H9 (cell line): ENCODE results near the gene DIAPH3. TPM values are rescaled to one million over a fixed set of nuclear protein-coding genes. Genes with fewer than 3 reads are reported as not detected.

ENCODE experiments used
- DNase-seq: peaks from one replicate; pipeline ENCODE4 v3.0.0-alpha.2; 2017
- H2AFZ ChIP-seq: one replicate; pipeline ENCODE4 v1.6.1; 2013; ENCODE audit warnings: mild to moderate bottlenecking, low read length, control low read depth, moderate library complexity
- H2AK5ac ChIP-seq: 2 replicates; pipeline ENCODE4 v1.6.1; 2013; ENCODE audit warnings: low read length, control low read depth, mixed read lengths; ENCODE audit not compliant: insufficient read length
- H2BK120ac ChIP-seq: one replicate; pipeline ENCODE4 v1.6.1; 2013; ENCODE audit warnings: low read depth, mild to moderate bottlenecking, low read length, control low read depth, inconsistent platforms; ENCODE audit not compliant: poor library complexity, severe bottlenecking
- H2BK12ac ChIP-seq: 2 replicates; pipeline ENCODE4 v1.6.1; 2013; ENCODE audit warnings: low read length, control low read depth, mixed read lengths, low read depth; ENCODE audit not compliant: insufficient read length
- H2BK15ac ChIP-seq: 2 replicates; pipeline ENCODE4 v1.6.1; 2013; ENCODE audit warnings: low read depth, low read length, control low read depth
- H2BK20ac ChIP-seq: one replicate; pipeline ENCODE4 v1.6.1; 2013; ENCODE audit warnings: low read depth, mild to moderate bottlenecking, low read length, control low read depth, inconsistent platforms; ENCODE audit not compliant: poor library complexity, severe bottlenecking
- H2BK5ac ChIP-seq: 2 replicates; pipeline ENCODE4 v1.6.1; 2013; ENCODE audit warnings: low read length, control low read depth, mixed read lengths; ENCODE audit not compliant: insufficient read length
- H3K14ac ChIP-seq: 2 replicates; pipeline ENCODE4 v1.6.1; 2013; ENCODE audit warnings: low read length, control low read depth; ENCODE audit not compliant: insufficient read depth
- H3K18ac ChIP-seq: 2 replicates; pipeline ENCODE4 v1.6.1; 2013; ENCODE audit warnings: low read depth, mild to moderate bottlenecking, mixed read lengths, low read length, control low read depth; ENCODE audit not compliant: insufficient read length
- H3K23ac ChIP-seq: 2 replicates; pipeline ENCODE4 v1.6.1; 2013; ENCODE audit warnings: low read length, control low read depth, mixed read lengths, low read depth; ENCODE audit not compliant: insufficient read length
- H3K23me2 ChIP-seq: 2 replicates; pipeline ENCODE4 v1.6.1; 2013; ENCODE audit warnings: low read depth, mild to moderate bottlenecking, mixed read lengths, low read length, control low read depth; ENCODE audit not compliant: insufficient read length, poor library complexity, severe bottlenecking
- H3K27ac ChIP-seq: 2 replicates; pipeline ENCODE4 v1.5.1; 2013; ENCODE audit warnings: low read length, control low read depth, mixed read lengths, low read depth; ENCODE audit not compliant: insufficient read length
- H3K27me3 ChIP-seq: 2 replicates; pipeline ENCODE4 v1.6.1; 2013; ENCODE audit warnings: low read length, control low read depth, inconsistent platforms; ENCODE audit not compliant: insufficient read depth
- H3K4ac ChIP-seq: 2 replicates; pipeline ENCODE4 v1.6.1; 2013; ENCODE audit warnings: low read depth, mild to moderate bottlenecking, control low read depth, inconsistent platforms, low read length, moderate library complexity
- H3K4me1 ChIP-seq: 2 replicates; pipeline ENCODE4 v1.6.1; 2013; ENCODE audit warnings: low read length, control low read depth, inconsistent platforms; ENCODE audit not compliant: insufficient read depth
- H3K4me2 ChIP-seq: 2 replicates; pipeline ENCODE4 v1.6.1; 2013; ENCODE audit warnings: low read length, control low read depth, mixed read lengths; ENCODE audit not compliant: insufficient read length, insufficient read depth
- H3K56ac ChIP-seq: 2 replicates; pipeline ENCODE4 v1.6.1; 2013; ENCODE audit warnings: low read depth, mild to moderate bottlenecking, mixed read lengths, low read length, control low read depth; ENCODE audit not compliant: insufficient read length
- H3K79me1 ChIP-seq: 2 replicates; pipeline ENCODE4 v1.6.1; 2013; ENCODE audit warnings: low read depth, mild to moderate bottlenecking, moderate library complexity, low read length, control low read depth, inconsistent platforms; ENCODE audit not compliant: insufficient read depth, poor library complexity, severe bottlenecking
- H3K79me2 ChIP-seq: 2 replicates; pipeline ENCODE4 v1.6.1; 2013; ENCODE audit warnings: low read length, control low read depth, inconsistent platforms; ENCODE audit not compliant: insufficient read depth
- H3K9ac ChIP-seq: 2 replicates; pipeline ENCODE4 v1.6.1; 2013; ENCODE audit warnings: low read length, control low read depth, mixed read lengths; ENCODE audit not compliant: insufficient read length; ENCODE audit errors: extremely low read depth
- H3K9me3 ChIP-seq: one replicate; pipeline ENCODE4 v1.6.1; 2013; ENCODE audit warnings: low read depth, low read length, inconsistent platforms; ENCODE audit not compliant: control insufficient read depth
- H3T11ph ChIP-seq: one replicate; pipeline ENCODE4 v1.6.1; 2013; ENCODE audit warnings: mild to moderate bottlenecking, low read length, control low read depth, inconsistent platforms
- H4K20me1 ChIP-seq: one replicate; pipeline ENCODE4 v1.6.1; 2013; ENCODE audit not compliant: control insufficient read depth, insufficient read length, insufficient read depth
- H4K5ac ChIP-seq: 2 replicates; pipeline ENCODE4 v1.6.1; 2013; ENCODE audit warnings: low read depth, mild to moderate bottlenecking, mixed read lengths, low read length, control low read depth; ENCODE audit not compliant: insufficient read length
- H4K8ac ChIP-seq: replicated peaks from 2 replicates; pipeline ENCODE4 v1.6.1; 2013; ENCODE audit warnings: low read length, control low read depth, mixed read lengths, low read depth; ENCODE audit not compliant: insufficient read length
- H4K91ac ChIP-seq: 2 replicates; pipeline ENCODE4 v1.6.1; 2013; ENCODE audit warnings: low read depth, mild to moderate bottlenecking, moderate library complexity, mixed read lengths, low read length, control low read depth; ENCODE audit not compliant: insufficient read length
- H3K27ac Mint-ChIP-seq, 3 experiments: 2 replicates in 2 of 3; 3 replicates in 1 of 3; pipeline ENCODE4 v1.8.0; 2020 to 2021; ENCODE audit warnings: mixed read lengths in 3 of 3, mild to moderate bottlenecking in 1 of 3, moderate library complexity in 1 of 3
- H3K27me3 Mint-ChIP-seq: 2 replicates; pipeline ENCODE4 v1.8.0; 2021; ENCODE audit warnings: low read depth, mild to moderate bottlenecking, moderate library complexity, mixed read lengths
- H3K36me3 Mint-ChIP-seq, 3 experiments: 2 replicates in 2 of 3; 3 replicates in 1 of 3; pipeline ENCODE4 v1.8.0; 2020 to 2021; ENCODE audit warnings: low read depth in 3 of 3, mixed read lengths in 3 of 3; ENCODE audit not compliant: insufficient read depth in 1 of 3
- H3K4me1 Mint-ChIP-seq, 2 experiments: 2 replicates each; pipeline ENCODE4 v1.8.0; 2020; ENCODE audit warnings: mixed read lengths in 2 of 2
- H3K4me3 Mint-ChIP-seq, 2 experiments: 2 replicates in 1 of 2; 3 replicates in 1 of 2; pipeline ENCODE4 v1.8.0; 2020 to 2021; ENCODE audit warnings: mild to moderate bottlenecking in 2 of 2, mixed read lengths in 2 of 2, moderate library complexity in 1 of 2
- H3K9me3 Mint-ChIP-seq, 2 experiments: 2 replicates in 1 of 2; 3 replicates in 1 of 2; pipeline ENCODE4 v1.8.0; 2020; ENCODE audit warnings: mild to moderate bottlenecking in 2 of 2, mixed read lengths in 2 of 2, moderate library complexity in 1 of 2
- total RNA-seq: library from RNA; stranded (reverse); gene quantifications from 2 replicates; pipeline ENCODE4 v1.2.1, GENCODE V29; 2021
- TF ChIP-seq, protein P1 (sequence below): fragments of 200-600 bp; sonication (generic); conservative IDR thresholded peaks from 3 replicates; pipeline ENCODE4 v1.8.0; 2021; ENCODE audit warnings: antibody characterized with exemption, mild to moderate bottlenecking

DIAPH3 gene
- total RNA-seq, 1 experiment from 2014 or later: 23.1 TPM

DNA sequence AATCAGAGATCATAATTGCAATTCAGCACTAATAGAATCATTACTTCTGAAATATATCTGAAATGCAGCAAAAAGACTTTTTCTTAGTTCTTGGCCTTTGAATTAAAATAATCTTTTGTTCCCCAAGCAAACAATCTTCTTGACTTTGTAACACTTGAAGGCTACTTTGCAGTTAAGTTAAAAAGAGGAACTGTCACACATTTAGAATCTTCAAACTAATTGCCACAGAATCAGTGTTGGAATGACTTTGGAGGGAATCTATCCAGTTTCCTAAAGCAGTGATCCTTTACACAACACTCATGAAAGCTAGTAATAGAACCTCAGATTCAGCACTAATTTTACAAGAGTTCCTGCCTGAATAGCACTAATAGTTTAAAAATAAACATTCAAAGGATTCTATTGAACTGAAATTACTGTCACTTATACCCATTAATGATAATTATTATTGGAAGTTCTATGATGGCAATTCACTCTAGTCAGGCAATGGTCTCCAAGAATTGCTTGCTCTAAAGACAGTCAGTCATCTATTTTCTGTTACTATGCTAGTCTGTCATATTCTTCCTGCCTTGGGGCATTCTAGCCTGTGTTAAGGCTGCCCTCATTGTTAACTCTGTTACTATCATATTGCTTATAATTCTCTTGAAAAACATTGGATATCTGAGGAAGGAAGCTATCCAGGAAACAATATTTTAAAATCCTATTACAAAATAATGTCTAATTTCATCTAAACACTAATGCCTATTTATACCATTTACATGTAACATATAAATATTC, 362.4 kb downstream of the DIAPH3 start:
- no peak overlapping the region for H2BK15ac ChIP-seq
- H3K23ac ChIP-seq: no peak overlapping the region
- H3K79me2 ChIP-seq: no peaks in the 10 kb centered on the region
- H2BK120ac ChIP-seq: no peak overlapping the region
- no peak for DNase-seq
- no peak overlapping the region for H3T11ph ChIP-seq
- no peak overlapping the region for H2BK20ac ChIP-seq
- no peak overlapping the region for H3K27ac Mint-ChIP-seq
- no peak overlapping the region for H3K56ac ChIP-seq
- no peak overlapping the region for H2BK12ac ChIP-seq
- peaks cover 24 to 29% of the 10 kb centered on the region in 2 experiments for H3K4me1 Mint-ChIP-seq
- H4K91ac ChIP-seq: no peak overlapping the region
- no peak overlapping the region for H3K14ac ChIP-seq
- H3K27me3 ChIP-seq: no peaks in the 10 kb centered on the region
- TF ChIP-seq, protein P1, sequence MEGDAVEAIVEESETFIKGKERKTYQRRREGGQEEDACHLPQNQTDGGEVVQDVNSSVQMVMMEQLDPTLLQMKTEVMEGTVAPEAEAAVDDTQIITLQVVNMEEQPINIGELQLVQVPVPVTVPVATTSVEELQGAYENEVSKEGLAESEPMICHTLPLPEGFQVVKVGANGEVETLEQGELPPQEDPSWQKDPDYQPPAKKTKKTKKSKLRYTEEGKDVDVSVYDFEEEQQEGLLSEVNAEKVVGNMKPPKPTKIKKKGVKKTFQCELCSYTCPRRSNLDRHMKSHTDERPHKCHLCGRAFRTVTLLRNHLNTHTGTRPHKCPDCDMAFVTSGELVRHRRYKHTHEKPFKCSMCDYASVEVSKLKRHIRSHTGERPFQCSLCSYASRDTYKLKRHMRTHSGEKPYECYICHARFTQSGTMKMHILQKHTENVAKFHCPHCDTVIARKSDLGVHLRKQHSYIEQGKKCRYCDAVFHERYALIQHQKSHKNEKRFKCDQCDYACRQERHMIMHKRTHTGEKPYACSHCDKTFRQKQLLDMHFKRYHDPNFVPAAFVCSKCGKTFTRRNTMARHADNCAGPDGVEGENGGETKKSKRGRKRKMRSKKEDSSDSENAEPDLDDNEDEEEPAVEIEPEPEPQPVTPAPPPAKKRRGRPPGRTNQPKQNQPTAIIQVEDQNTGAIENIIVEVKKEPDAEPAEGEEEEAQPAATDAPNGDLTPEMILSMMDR: no peak
- H3K4ac ChIP-seq: no peak overlapping the region
- no peak overlapping the region for H4K8ac ChIP-seq
- no peaks in the 10 kb centered on the region for H3K23me2 ChIP-seq
- no peak overlapping the region for H3K9ac ChIP-seq
- H4K20me1 ChIP-seq: no peaks in the 10 kb centered on the region
- H3K4me1 ChIP-seq: peaks cover 6% of the 10 kb centered on the region
- H3K18ac ChIP-seq: no peak overlapping the region
- no peaks in the 10 kb centered on the region for H3K27me3 Mint-ChIP-seq
- H3K4me2 ChIP-seq: no peak overlapping the region
- no peak overlapping the region for H3K27ac ChIP-seq
- H3K9me3 Mint-ChIP-seq: no peaks in the 10 kb centered on the region
- no peak overlapping the region for H3K4me3 Mint-ChIP-seq
- H2AFZ ChIP-seq: no peak overlapping the region
- H2AK5ac ChIP-seq: no peak overlapping the region
- H2BK5ac ChIP-seq: no peak overlapping the region
- no peaks in the 10 kb centered on the region for H3K9me3 ChIP-seq
- no peaks in the 10 kb centered on the region for H3K79me1 ChIP-seq
- H3K36me3 Mint-ChIP-seq: no peaks in the 10 kb centered on the region
- no peak overlapping the region for H4K5ac ChIP-seq
